Measurements from ENCODE around the gene OTUD4. TPM values are rescaled to one million over a fixed set of nuclear protein-coding genes. Genes with fewer than 3 reads are reported as not detected.

The OTUD4 gene
- total and polyA plus RNA-seq, 9 of the 15 experiments (the other 6 are each of a cell fraction or from before 2014, with no cell fraction given) = 4.2 to 29.0 (median 24.8) TPM

DNA sequence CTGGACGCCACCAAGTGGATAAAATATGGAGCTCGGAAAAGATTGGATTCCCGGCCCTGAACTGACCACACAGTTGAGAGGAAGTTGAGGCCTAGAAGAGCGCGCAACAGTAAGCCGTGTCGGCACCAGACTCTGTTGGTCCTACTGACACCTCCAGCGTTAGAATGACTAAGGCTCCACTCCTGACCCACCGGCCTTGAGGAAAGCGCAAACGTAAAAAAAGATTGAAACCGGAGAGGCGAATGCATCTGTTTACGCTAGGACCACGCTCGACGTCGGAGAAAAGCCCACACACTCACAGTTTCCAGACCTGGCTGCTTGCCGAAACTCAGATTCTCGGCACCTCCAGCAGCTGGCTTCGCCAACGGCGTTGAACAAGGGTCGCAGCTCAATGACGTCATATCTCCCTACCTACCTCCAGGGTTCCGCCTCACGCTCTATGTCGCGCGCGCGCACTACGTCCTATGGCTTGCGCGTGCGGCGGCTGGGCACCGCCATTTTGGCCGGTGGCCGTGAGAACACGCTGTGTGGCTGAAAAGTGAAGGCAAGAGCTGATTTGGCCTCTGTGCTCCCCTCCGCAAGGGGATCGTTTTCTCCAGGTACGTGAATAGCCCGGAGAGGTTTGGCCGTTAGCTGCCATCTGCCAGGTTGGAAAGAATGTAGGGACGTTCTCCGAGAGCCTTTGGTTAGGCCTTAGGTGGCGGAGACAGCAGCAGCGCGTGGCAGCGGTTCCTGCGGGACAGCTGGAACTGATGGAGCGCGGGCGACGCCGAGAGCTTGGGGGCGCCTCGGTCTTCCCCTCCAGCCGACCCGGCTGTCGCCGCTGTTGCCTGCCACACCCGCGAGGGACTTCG, 82.3 kb downstream of the OTUD4 start, which contains the start of the genes ABCE1 and ANAPC10 (continued):
- TF ChIP-seq HDAC1 (IDR thresholded peaks at IDR 0.05) = peak; percentile 74 to 99; a peak in 3 of 4 replicates
- no peak for TF ChIP-seq NELFE (IDR thresholded peaks at IDR 0.05; ENCODE audit: insufficient read depth, insufficient read length)
- TF ChIP-seq BDP1 (IDR thresholded peaks at IDR 0.05; ENCODE audit: insufficient read depth, insufficient read length) = no peak
- TF ChIP-seq, protein P1, sequence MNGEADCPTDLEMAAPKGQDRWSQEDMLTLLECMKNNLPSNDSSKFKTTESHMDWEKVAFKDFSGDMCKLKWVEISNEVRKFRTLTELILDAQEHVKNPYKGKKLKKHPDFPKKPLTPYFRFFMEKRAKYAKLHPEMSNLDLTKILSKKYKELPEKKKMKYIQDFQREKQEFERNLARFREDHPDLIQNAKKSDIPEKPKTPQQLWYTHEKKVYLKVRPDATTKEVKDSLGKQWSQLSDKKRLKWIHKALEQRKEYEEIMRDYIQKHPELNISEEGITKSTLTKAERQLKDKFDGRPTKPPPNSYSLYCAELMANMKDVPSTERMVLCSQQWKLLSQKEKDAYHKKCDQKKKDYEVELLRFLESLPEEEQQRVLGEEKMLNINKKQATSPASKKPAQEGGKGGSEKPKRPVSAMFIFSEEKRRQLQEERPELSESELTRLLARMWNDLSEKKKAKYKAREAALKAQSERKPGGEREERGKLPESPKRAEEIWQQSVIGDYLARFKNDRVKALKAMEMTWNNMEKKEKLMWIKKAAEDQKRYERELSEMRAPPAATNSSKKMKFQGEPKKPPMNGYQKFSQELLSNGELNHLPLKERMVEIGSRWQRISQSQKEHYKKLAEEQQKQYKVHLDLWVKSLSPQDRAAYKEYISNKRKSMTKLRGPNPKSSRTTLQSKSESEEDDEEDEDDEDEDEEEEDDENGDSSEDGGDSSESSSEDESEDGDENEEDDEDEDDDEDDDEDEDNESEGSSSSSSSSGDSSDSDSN (IDR thresholded peaks at IDR 0.05; ENCODE audit: borderline replicate concordance in 1 of 2, low read depth in 2 of 2, low read length in 2 of 2) = peak in 1 of 2 experiments; percentile 56; a peak in 1 of 4 replicates
- TF ChIP-seq ZNF124 (CRISPR knock-in tag; IDR thresholded peaks at IDR 0.05) = no peak
- TF ChIP-seq, protein P2, sequence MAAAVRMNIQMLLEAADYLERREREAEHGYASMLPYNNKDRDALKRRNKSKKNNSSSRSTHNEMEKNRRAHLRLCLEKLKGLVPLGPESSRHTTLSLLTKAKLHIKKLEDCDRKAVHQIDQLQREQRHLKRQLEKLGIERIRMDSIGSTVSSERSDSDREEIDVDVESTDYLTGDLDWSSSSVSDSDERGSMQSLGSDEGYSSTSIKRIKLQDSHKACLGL (CRISPR knock-in tag; IDR thresholded peaks at IDR 0.05; ENCODE audit: borderline replicate concordance, poor library complexity, severe bottlenecking) = peak; percentile 99
- TF ChIP-seq, protein P3, sequence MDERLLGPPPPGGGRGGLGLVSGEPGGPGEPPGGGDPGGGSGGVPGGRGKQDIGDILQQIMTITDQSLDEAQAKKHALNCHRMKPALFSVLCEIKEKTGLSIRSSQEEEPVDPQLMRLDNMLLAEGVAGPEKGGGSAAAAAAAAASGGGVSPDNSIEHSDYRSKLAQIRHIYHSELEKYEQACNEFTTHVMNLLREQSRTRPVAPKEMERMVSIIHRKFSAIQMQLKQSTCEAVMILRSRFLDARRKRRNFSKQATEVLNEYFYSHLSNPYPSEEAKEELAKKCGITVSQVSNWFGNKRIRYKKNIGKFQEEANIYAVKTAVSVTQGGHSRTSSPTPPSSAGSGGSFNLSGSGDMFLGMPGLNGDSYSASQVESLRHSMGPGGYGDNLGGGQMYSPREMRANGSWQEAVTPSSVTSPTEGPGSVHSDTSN (CRISPR knock-in tag; IDR thresholded peaks at IDR 0.05; ENCODE audit: low read depth) = no peak
- TF ChIP-seq, protein P3 (tag; conservative IDR thresholded peaks at IDR 0.05; ENCODE audit: low read depth) = no peak
- TF ChIP-seq, protein P4, sequence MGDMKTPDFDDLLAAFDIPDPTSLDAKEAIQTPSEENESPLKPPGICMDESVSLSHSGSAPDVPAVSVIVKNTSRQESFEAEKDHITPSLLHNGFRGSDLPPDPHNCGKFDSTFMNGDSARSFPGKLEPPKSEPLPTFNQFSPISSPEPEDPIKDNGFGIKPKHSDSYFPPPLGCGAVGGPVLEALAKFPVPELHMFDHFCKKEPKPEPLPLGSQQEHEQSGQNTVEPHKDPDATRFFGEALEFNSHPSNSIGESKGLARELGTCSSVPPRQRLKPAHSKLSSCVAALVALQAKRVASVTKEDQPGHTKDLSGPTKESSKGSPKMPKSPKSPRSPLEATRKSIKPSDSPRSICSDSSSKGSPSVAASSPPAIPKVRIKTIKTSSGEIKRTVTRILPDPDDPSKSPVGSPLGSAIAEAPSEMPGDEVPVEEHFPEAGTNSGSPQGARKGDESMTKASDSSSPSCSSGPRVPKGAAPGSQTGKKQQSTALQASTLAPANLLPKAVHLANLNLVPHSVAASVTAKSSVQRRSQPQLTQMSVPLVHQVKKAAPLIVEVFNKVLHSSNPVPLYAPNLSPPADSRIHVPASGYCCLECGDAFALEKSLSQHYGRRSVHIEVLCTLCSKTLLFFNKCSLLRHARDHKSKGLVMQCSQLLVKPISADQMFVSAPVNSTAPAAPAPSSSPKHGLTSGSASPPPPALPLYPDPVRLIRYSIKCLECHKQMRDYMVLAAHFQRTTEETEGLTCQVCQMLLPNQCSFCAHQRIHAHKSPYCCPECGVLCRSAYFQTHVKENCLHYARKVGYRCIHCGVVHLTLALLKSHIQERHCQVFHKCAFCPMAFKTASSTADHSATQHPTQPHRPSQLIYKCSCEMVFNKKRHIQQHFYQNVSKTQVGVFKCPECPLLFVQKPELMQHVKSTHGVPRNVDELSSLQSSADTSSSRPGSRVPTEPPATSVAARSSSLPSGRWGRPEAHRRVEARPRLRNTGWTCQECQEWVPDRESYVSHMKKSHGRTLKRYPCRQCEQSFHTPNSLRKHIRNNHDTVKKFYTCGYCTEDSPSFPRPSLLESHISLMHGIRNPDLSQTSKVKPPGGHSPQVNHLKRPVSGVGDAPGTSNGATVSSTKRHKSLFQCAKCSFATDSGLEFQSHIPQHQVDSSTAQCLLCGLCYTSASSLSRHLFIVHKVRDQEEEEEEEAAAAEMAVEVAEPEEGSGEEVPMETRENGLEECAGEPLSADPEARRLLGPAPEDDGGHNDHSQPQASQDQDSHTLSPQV (IDR thresholded peaks at IDR 0.05) = 0 out of 2 replicates have a peak, but pooled peaks have one; percentile 12
- TF ChIP-seq, protein P5, sequence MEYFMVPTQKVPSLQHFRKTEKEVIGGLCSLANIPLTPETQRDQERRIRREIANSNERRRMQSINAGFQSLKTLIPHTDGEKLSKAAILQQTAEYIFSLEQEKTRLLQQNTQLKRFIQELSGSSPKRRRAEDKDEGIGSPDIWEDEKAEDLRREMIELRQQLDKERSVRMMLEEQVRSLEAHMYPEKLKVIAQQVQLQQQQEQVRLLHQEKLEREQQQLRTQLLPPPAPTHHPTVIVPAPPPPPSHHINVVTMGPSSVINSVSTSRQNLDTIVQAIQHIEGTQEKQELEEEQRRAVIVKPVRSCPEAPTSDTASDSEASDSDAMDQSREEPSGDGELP (CRISPR knock-in tag; IDR thresholded peaks at IDR 0.05; ENCODE audit: borderline replicate concordance) = peak; percentile 99
- TF ChIP-seq RBM22 (IDR thresholded peaks at IDR 0.05; ENCODE audit: low read depth, low read length, poor library complexity, severe bottlenecking) = no peak
- TF ChIP-seq, protein P6, sequence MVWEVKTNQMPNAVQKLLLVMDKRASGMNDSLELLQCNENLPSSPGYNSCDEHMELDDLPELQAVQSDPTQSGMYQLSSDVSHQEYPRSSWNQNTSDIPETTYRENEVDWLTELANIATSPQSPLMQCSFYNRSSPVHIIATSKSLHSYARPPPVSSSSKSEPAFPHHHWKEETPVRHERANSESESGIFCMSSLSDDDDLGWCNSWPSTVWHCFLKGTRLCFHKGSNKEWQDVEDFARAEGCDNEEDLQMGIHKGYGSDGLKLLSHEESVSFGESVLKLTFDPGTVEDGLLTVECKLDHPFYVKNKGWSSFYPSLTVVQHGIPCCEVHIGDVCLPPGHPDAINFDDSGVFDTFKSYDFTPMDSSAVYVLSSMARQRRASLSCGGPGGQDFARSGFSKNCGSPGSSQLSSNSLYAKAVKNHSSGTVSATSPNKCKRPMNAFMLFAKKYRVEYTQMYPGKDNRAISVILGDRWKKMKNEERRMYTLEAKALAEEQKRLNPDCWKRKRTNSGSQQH (CRISPR knock-in tag; IDR thresholded peaks at IDR 0.05) = no peak
- TF ChIP-seq HCFC1 (IDR thresholded peaks at IDR 0.05; ENCODE audit: low read depth, low read length) = peak; percentile 82

Data from K562 (cell line).